Fibroblast of lung (primary cell): ENCODE results near the gene SECTM1.

Experiments
- CTCF ChIP-seq, 2 donors: IDR thresholded peaks in 1 of 2; conservative IDR thresholded peaks in 1 of 2; 1 replicate in 1 of 2; 2 replicates in 1 of 2; pipeline ENCODE4 v1.5.1; 2011 to 2012; ENCODE audit warnings: low read length in 2 of 2, control low read depth in 1 of 2, inconsistent platforms in 1 of 2, low read depth in 1 of 2, mild to moderate bottlenecking in 1 of 2
- EZH2 ChIP-seq: IDR thresholded peaks from 2 replicates; pipeline ENCODE4 v1.5.1; 2012; ENCODE audit warnings: low read length, control low read depth, mild to moderate bottlenecking; ENCODE audit errors: missing control alignments

DNA sequence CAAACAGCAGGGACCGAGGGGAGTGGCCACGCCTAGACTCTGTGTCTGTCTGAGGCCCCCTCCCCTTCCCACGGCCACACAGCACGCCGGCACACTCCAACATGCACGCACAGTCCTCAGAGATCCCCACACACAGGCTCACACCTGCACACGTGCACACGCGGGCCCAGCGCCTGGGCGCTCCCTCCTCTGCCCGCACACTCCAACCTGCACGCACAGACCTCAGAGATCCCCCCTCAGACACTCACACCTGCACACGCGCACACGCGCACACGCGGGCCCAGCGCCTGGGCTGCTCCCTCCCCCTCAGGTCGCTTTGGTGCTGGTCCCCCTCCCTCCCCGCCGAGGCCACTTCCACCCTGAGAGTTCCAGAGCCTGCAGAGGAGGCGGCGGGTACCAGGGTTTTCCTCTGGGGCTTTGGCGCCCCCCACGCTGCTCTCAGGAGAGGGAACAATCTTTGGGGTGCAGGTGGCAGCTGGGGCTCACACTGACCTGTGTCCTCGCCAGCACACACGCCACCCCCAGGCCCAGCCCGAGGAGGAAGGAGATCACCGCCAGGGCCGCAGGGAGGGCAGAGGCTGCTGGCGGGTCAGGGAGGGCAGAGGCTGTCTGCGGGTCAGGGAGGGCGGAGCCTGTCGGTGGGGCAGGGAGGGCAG is 17.7 kb downstream of the SECTM1 start:
- no peak for TF ChIP-seq CTCF (conservative IDR thresholded peaks at IDR 0.05 in 1 of 2, IDR thresholded peaks at IDR 0.05 in 1 of 2; ENCODE audit: low read depth in 1 of 2, low read length in 2 of 2)
- peak; percentile 85 for TF ChIP-seq EZH2
